Stimulated activated CD4-positive, alpha-beta T cell treated with anti-CD3 and anti-CD28 coated beads, TNF-alpha, amount 100 ng/mL, for 4 hours (primary cell): ENCODE results near the gene FAM89A.
"Not testable (repeated sequence)": the region's sequence is repeated elsewhere in the genome, so short reads cannot be mapped to it uniquely, and the experiment has no call there.

Experiments used
- DNase-seq, 3 experiments: peaks; one replicate each; pipeline ENCODE4 v3.0.0-alpha.2; 2020; ENCODE audit warnings: low read depth in 3 of 3

Gene FAM89A

GRCh38 chr1:230994860-230995259 lies 45.2 kb downstream of the FAM89A start:
- DNase-seq, result no peak

GRCh38 chr1:230992100-230992774 lies 47.8 kb downstream of the FAM89A start:
- DNase-seq, result no peak

DNA sequence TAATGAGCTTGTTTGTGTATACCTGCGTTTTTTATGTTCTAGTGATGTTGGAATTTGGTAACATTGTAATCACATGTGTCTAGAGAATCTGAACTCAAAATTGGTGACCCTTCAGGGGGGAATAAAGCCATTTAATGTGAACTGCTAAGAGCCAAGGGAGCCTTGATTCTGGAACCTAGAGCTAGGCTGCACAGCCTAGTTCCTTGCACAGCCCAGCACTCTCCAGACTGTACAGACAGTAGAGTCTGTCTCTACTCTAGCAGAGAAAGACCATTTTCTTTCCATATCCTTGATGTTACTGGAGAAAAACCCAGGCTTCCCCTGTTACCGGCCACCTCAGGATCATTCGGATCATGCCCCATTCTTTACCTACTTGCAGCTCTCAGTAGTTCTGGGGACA lies 52.6 kb downstream of the FAM89A start:
- no peak for DNase-seq

GRCh38 chr1:230986976-230987375 lies 53.1 kb downstream of the FAM89A start:
- no peak for DNase-seq

DNA sequence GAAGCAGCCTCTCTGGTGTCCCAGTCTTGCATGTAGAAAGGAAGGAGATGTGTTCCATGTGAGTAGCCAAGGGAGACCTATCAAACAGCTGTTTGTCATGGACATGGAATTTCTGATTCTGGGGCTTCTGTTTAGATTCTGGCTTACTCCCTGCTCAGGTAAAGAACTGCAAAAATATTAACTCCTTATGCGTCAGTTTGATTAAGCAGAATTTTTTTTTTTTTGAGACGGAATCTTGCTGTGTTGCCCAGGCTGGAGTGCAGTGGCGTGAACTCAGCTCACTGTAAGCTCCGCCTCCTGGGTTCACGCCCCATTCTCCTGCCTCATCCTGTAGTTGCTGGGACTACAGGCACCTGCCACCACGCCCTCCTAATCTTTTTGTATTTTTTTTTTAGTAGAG lies 54.3 kb downstream of the FAM89A start:
- no peak for DNase-seq

- not testable (repeated sequence) for DNase-seq
These were observed 55.2 kb downstream of the FAM89A start for GRCh38 chr1:230984622-230985515.

GRCh38 chr1:230983811-230984210 lies 56.2 kb downstream of the FAM89A start:
- no peak for DNase-seq

DNA sequence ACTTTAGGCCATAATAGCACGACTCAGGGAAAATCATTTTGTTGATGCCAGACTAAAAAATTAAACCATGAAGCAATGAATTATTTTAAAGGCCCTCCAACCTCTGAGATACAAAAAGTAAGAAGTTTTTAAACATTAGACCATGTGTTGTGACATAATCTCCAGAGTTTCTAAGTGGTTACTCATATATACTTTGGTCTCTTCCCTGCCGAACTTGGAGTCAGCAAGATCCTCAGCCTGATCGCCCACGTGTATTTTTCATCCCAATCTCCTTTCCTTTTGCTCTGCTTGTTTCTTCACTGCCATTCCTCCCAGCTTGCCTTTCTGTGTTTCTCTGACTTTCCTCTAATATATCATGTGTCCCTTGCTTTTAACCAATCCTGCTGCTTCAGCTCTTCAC lies 57.4 kb downstream of the FAM89A start:
- DNase-seq, result no peak

DNA sequence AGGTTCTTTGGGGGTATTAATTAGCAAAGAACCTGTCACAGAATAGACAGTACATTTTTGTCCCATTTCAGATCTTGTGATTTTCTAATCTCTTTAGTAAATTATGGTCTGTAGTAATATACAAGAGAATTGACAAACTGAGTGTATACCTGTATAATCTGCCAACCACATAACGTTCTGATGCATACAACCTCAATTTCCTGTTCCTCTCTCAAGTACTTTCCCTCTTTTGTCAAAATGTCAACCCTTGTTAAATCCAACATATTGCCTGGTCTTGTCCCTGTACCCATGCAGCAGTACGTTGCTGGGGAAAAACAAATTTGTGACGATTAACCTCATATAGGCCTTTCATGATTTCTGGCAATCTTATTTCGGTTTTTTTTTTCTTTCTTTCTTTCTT lies 60.1 kb downstream of the FAM89A start:
- no peak for DNase-seq

- no peak for DNase-seq
These were observed 60.7 kb downstream of the FAM89A start for GRCh38 chr1:230979389-230979716.

DNA sequence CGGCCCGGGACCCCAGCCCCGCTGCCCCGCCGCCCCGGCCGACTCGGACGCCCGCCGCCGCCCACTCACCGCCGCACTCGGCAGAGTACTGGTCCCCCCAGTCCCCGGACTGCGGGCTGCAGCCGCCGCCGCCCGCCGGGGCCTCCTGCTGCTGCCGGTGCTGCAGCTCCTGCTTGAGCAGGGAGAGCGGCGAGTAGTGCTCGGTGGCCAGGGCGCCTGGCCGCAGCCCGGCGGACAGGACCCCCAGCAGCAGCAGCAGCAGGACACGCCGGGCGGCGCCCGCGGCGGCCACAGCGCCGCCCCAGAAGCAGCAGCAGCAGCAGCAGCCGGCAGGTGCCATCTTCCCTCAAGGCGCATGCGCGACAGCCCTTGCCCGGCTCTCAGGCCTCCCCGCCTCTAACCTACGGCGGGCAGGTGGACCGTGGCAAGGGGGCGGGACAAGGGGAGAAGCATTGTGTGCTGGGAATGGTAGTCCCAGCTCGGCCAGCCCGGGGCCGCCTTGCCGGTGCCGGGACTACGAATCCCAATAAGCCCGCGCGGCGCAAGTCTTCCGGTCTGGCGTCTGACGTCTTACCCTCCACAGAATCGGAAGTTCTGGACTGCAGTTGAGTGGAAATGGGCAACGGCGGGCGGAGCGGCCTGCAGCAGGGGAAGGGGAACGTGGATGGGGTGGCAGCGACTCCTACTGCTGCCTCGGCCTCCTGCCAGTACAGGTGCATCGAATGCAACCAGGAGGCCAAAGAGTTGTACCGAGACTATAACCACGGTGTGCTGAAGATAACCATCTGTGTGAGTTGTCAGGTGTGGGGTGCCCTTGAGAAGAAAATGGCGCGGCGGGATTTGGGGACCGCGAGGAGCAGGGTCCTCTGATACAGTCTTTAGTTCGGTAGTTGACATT lies 61.3 kb downstream of the FAM89A start, which contains the start of the genes ARV1 and TTC13:
TSS of gene ARV1 (plus strand) at position 604 of the 898 bp plus-strand sequence. CDS start at position 616, 12 bp downstream.
TSS of gene TTC13 (minus strand) at position 371 of the 898 bp plus-strand sequence. CDS start at position 340, 31 bp downstream.
- DNase-seq, result peak; percentile 90 to 94 (median 94)

GRCh38 chr1:230977761-230978490 lies 62.1 kb downstream of the FAM89A start:
- DNase-seq, result peak; percentile 5 to 24 (median 5)

DNA sequence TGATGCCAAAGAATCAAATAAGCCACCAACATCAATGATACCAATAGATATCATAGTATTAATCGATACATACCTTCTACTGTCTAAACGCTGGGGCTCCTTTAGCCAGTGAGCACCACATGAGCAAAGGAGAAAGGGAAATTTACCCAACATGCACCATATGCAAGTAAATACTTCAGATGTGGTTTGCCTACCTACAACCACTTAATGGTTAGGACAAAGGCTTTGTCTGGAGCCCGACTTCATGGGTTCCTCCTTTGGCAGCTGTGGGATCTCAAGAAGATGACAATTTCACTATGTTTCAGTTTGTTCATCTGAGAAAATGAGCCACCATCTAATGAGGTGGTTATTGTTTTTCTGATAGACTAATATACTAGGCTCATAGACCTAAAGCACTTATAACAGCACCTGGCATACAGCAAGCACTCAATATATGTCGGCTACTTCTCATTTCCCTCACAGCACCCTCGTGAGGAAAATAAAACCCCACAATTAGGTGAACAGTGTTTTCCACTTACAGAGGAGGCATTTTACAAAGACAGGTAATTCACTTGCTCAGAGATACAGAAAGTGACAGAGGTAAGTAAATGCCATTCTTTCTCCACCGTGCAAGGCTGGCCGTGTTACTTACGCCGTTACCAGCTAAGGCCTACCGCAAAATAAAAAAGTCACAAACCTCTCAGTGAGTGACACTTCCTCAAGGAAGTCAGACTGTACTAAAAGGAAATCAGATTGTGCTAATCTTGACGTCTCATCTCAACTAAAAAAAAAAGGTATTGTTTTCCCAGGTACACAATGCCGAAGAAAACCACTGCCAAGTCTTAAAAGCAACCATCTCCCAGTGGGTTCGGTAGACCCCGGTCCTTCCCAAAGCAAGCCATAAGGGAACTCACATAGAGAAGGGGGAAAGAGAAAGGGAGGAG lies 63.0 kb downstream of the FAM89A start:
- peak in 2 of 3 experiments; percentile 7 to 15 for DNase-seq

GRCh38 chr1:230976360-230976759 lies 63.7 kb downstream of the FAM89A start:
- DNase-seq, result no peak

DNA sequence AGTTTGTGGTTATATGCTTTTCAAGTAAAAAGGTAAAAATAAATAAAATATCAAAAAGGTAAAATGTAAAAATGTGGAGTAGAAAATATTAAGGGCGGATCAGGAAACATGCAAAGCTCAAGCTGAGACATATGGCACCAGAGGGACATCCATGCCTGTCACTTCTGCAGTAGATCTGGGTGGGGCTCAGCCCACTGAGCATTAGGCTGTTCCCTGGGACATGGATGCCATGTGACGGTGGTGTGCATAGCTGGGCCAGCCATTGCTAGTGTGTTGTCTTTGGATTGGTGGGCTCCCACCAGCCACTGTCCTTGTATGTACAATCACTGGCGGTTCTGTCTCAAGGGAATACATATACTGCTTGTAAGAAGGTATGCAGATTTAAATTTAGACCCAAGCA lies 64.4 kb downstream of the FAM89A start:
- no peak for DNase-seq

DNA sequence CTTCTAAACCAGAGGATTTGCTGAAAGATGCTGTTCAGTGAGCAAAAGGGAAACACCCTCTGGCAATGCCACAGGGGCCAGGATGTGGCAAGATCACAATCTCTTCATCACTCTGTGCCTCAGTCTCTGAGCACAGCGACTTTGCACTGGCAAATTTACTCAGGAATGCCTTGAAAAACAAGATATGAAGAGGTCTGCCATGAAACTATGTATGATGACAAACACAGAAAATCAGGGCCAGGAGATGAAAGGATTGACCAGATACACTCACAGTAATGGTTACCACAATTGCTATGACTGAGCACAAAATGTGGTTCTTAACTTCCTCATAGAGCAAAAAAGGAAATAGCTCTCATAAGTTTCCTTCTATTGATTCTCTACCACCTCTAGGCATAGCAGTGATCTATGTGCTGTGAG lies 67.2 kb downstream of the FAM89A start:
- peak in 2 of 3 experiments; percentile 19 to 28 for DNase-seq

GRCh38 chr1:230971771-230972170 lies 68.3 kb downstream of the FAM89A start:
- DNase-seq, result no peak

DNA sequence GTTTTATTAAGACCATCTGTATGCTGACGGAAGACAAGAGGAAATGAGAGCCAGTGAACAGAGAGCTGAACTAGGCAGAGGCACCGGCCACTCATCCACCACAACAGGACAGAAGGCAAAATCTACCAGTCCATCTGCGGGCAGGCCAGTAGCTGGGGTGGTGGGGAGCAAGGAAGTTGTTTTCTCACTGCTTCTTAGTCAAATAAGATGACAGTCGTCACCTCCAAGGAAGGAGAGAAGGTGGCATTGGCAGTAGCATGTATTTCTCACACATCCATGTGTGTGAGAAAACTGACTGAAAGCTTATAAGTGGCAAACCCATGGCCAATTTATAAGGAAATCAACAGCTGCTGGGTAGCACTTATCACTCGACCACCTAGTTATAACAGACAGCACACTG lies 69.6 kb downstream of the FAM89A start:
- DNase-seq, result no peak
